Large intestine (tissue), 3 donors: Measurements from ENCODE around the gene LIN7B. TPM values are rescaled to one million over a fixed set of nuclear protein-coding genes. Genes with fewer than 3 reads are reported as not detected.
"Not testable (repeated sequence)": the region's sequence is repeated elsewhere in the genome, so short reads cannot be mapped to it uniquely, and the experiment has no call there.

Experiments
- DNase-seq, 2 donors: peaks; one replicate each; pipeline versions ENCODE4 v3.0.0 to v3.0.0-alpha.2; 2013
- H3K27ac ChIP-seq: one replicate; pipeline ENCODE4 v1.5.1; 2013; ENCODE audit warnings: low read length
- H3K27me3 ChIP-seq: 2 replicates; pipeline ENCODE4 v1.6.1; 2013; ENCODE audit warnings: low read length; ENCODE audit not compliant: control insufficient read depth, insufficient read depth
- H3K36me3 ChIP-seq: 2 replicates; pipeline ENCODE4 v1.6.1; 2013; ENCODE audit warnings: low read length; ENCODE audit not compliant: control insufficient read depth, insufficient read depth
- H3K4me1 ChIP-seq: one replicate; pipeline ENCODE4 v1.6.1; 2013; ENCODE audit warnings: low read length; ENCODE audit not compliant: control insufficient read depth, insufficient read depth
- H3K4me3 ChIP-seq: one replicate; pipeline ENCODE4 v1.5.1; 2013; ENCODE audit warnings: low read length
- H3K9me3 ChIP-seq: one replicate; pipeline ENCODE4 v1.6.1; 2013; ENCODE audit warnings: mild to moderate bottlenecking, low read depth, low read length, moderate library complexity; ENCODE audit not compliant: control insufficient read depth
- WGBS: methylation state at CpG from one replicate; pipeline ENCODE4 v1.1.5; 2013; ENCODE audit warnings: low lambda C conversion rate; ENCODE audit not compliant: insufficient coverage; 5-methylcytosine and 5-hydroxymethylcytosine counted together
- polyA plus RNA-seq: library from polyadenylated mRNA; unstranded; fragments of 120-200 nt; gene quantifications from one replicate; pipeline ENCODE4 v1.2.1, GENCODE V29; 2013

Gene LIN7B
- polyA plus RNA-seq, 1 donor, result 7.8 TPM

- H3K36me3 ChIP-seq, H3K27ac ChIP-seq, H3K4me3 ChIP-seq, H3K4me1 ChIP-seq: not testable (repeated sequence)
- WGBS, result no CpG with 5 or more reads among the region's 9 CpGs
- Histone ChIP-seq H3K27me3 (peaks cover 43% of the 10 kb centered on the region), H3K9me3 (peaks cover 14% of the 10 kb centered on the region)
- peak in 1 of 2 donors; percentile 28 for DNase-seq
These were observed 39.3 kb upstream of the LIN7B start for GRCh38 chr19:49074869-49075268.

GRCh38 chr19:49080392-49080791 lies 33.8 kb upstream of the LIN7B start:
- Histone ChIP-seq H3K36me3 (no peaks in the 10 kb centered on the region), H3K9me3 (no peaks in the 10 kb centered on the region), H3K27ac (no peak overlapping the region), H3K4me3 (no peak overlapping the region), H3K4me1 (peaks cover 6% of the 10 kb centered on the region), H3K27me3 (no peaks in the 10 kb centered on the region)
- WGBS, result 100% methylated on average over 1 of the region's 4 CpGs
- no peak for DNase-seq

GRCh38 chr19:49081273-49081672 lies 32.9 kb upstream of the LIN7B start:
- no CpG with 5 or more reads among the region's 1 CpG for WGBS
- Histone ChIP-seq H3K27ac (no peak overlapping the region), H3K36me3 (no peaks in the 10 kb centered on the region), H3K4me3 (no peak overlapping the region), H3K27me3 (no peaks in the 10 kb centered on the region), H3K9me3 (no peaks in the 10 kb centered on the region), H3K4me1 (peaks cover 7% of the 10 kb centered on the region)
- DNase-seq, result no peak

GRCh38 chr19:49084206-49085019 lies 29.8 kb upstream of the LIN7B start:
- Histone ChIP-seq H3K9me3 (no peaks in the 10 kb centered on the region), H3K36me3 (peaks cover 18% of the 10 kb centered on the region), H3K4me1 (peaks cover 15% of the 10 kb centered on the region), H3K27me3 (no peaks in the 10 kb centered on the region), H3K4me3 (peak overlapping the region; percentile 71), H3K27ac (peak overlapping the region; percentile 83)
- DNase-seq, result peak in 1 of 2 donors; percentile 36
- WGBS, result 63% methylated on average over 5 of the region's 26 CpGs

- no peaks in the 10 kb centered on the region for H3K9me3 ChIP-seq
- H3K4me1 ChIP-seq, result peaks cover 15% of the 10 kb centered on the region
- H3K27ac ChIP-seq, result peak within 1 kb of the TSS; percentile 83
- H3K36me3 ChIP-seq, result peaks cover 23% of the 10 kb centered on the region
- peak within 1 kb of the TSS; percentile 71 for H3K4me3 ChIP-seq
- peak; percentile 100 for DNase-seq
- 0% methylated on average over 3 of the region's 89 CpGs for WGBS
- H3K27me3 ChIP-seq, result no peaks in the 10 kb centered on the region
These were observed 28.9 kb upstream of the LIN7B start, which contains the start of gene SNRNP70 for GRCh38 chr19:49085020-49085867. Gene SNRNP70 (plus strand): TSS chr19:49085451. CDS start chr19:49086415, 964 bp downstream.

- peaks cover 15% of the 10 kb centered on the region for H3K4me1 ChIP-seq
- WGBS, result 0% methylated on average over 4 of the region's 14 CpGs
- no peak for DNase-seq
- H3K4me3 ChIP-seq, result peak overlapping the region; percentile 71
- H3K27ac ChIP-seq, result peak overlapping the region; percentile 83
- H3K36me3 ChIP-seq, result peaks cover 29% of the 10 kb centered on the region
- no peaks in the 10 kb centered on the region for H3K9me3 ChIP-seq
- no peaks in the 10 kb centered on the region for H3K27me3 ChIP-seq
These were observed 28.3 kb upstream of the LIN7B start for GRCh38 chr19:49085868-49086232.

- H3K27me3 ChIP-seq, result no peaks in the 10 kb centered on the region
- H3K36me3 ChIP-seq, result peaks cover 34% of the 10 kb centered on the region
- DNase-seq, result no peak
- peaks cover 15% of the 10 kb centered on the region for H3K4me1 ChIP-seq
- H3K4me3 ChIP-seq, result peak overlapping the region; percentile 71
- no peaks in the 10 kb centered on the region for H3K9me3 ChIP-seq
- WGBS, result no CpG with 5 or more reads among the region's 11 CpGs
- H3K27ac ChIP-seq, result no peak overlapping the region
These were observed 27.9 kb upstream of the LIN7B start for GRCh38 chr19:49086296-49086695.

- Histone ChIP-seq H3K27ac (no peak overlapping the region), H3K4me3 (no peak overlapping the region), H3K36me3 (peaks cover 74% of the 10 kb centered on the region), H3K9me3 (no peaks in the 10 kb centered on the region), H3K27me3 (no peaks in the 10 kb centered on the region), H3K4me1 (peaks cover 6% of the 10 kb centered on the region)
- DNase-seq, result no peak
- 88% methylated on average over 3 of the region's 17 CpGs for WGBS
These were observed 22.7 kb upstream of the LIN7B start for GRCh38 chr19:49091391-49092038.

GRCh38 chr19:49092686-49093085 lies 21.5 kb upstream of the LIN7B start:
- no peak for DNase-seq
- no CpG with 5 or more reads among the region's 6 CpGs for WGBS
- Histone ChIP-seq H3K36me3 (peaks cover 76% of the 10 kb centered on the region), H3K4me1 (no peaks in the 10 kb centered on the region), H3K27ac (no peak overlapping the region), H3K27me3 (no peaks in the 10 kb centered on the region), H3K9me3 (no peaks in the 10 kb centered on the region), H3K4me3 (no peak overlapping the region)
